GM23338 (cell line): ENCODE data around the gene PXYLP1. TPM values are rescaled to one million over a fixed set of nuclear protein-coding genes. Genes with fewer than 3 reads are reported as not detected.

ENCODE experiments used
- ATAC-seq: fragments of 200-7000 bp; cut with Tn5 transposase; 3 replicates; pipeline ENCODE4 v1.9.1; 2020
- DNase-seq: peaks from one replicate; pipeline ENCODE4 v3.0.0-alpha.2; 2015; ENCODE audit warnings: low spot score
- H2AFZ ChIP-seq: fragments of 200-600 bp; sonication (generic); 2 replicates; pipeline ENCODE4 v1.8.0; 2016; ENCODE audit warnings: antibody characterized with exemption, mild to moderate bottlenecking, moderate library complexity
- H3F3A ChIP-seq: fragments of 200-600 bp; sonication (generic); replicated peaks from 2 replicates; pipeline ENCODE4 v1.8.0; 2017; ENCODE audit warnings: antibody characterized with exemption, mixed run types, low read depth
- H3K27ac ChIP-seq: fragments of 200-600 bp; sonication (generic); 2 replicates; pipeline ENCODE4 v1.6.1; 2016; ENCODE audit warnings: low read depth
- H3K27me3 ChIP-seq: fragments of 200-600 bp; sonication (generic); 2 replicates; pipeline ENCODE4 v1.8.0; 2016; ENCODE audit warnings: mild to moderate bottlenecking, mixed run types, moderate library complexity; ENCODE audit not compliant: insufficient read depth
- H3K36me3 ChIP-seq: fragments of 200-600 bp; sonication (generic); 2 replicates; pipeline ENCODE4 v1.8.0; 2016; ENCODE audit warnings: mild to moderate bottlenecking; ENCODE audit not compliant: insufficient read depth
- H3K4me1 ChIP-seq: fragments of 200-600 bp; sonication (generic); 2 replicates; pipeline ENCODE4 v1.8.0; 2016; ENCODE audit warnings: mild to moderate bottlenecking, moderate library complexity; ENCODE audit not compliant: insufficient read depth
- H3K4me2 ChIP-seq: fragments of 200-600 bp; sonication (generic); 2 replicates; pipeline ENCODE4 v1.7.1; 2017; ENCODE audit warnings: mixed run types
- H3K4me3 ChIP-seq: fragments of 200-600 bp; sonication (generic); 2 replicates; pipeline ENCODE4 v1.6.1; 2016; ENCODE audit warnings: mixed run types
- H3K79me2 ChIP-seq: fragments of 200-600 bp; sonication (generic); replicated peaks from 2 replicates; pipeline ENCODE4 v1.8.0; 2017; ENCODE audit warnings: mild to moderate bottlenecking; ENCODE audit not compliant: insufficient read depth
- H3K9me2 ChIP-seq: fragments of 200-600 bp; sonication (generic); 2 replicates; pipeline ENCODE4 v1.8.0; 2017; ENCODE audit not compliant: insufficient read depth
- H4K20me1 ChIP-seq: fragments of 200-600 bp; sonication (generic); replicated peaks from 2 replicates; pipeline ENCODE4 v1.8.0; 2017; ENCODE audit warnings: mild to moderate bottlenecking; ENCODE audit not compliant: insufficient read depth
- H3K27ac Mint-ChIP-seq: 2 replicates; pipeline ENCODE4 v1.8.0; 2020; ENCODE audit warnings: inconsistent platforms, mild to moderate bottlenecking, moderate library complexity, mixed read lengths
- H3K27me3 Mint-ChIP-seq: 3 replicates; pipeline ENCODE4 v1.8.0; 2022; ENCODE audit warnings: low read depth, mild to moderate bottlenecking, moderate library complexity, mixed read lengths, inconsistent platforms; ENCODE audit not compliant: insufficient read depth, poor library complexity
- H3K36me3 Mint-ChIP-seq: 3 replicates; pipeline ENCODE4 v1.8.0; 2021; ENCODE audit warnings: low read depth, mild to moderate bottlenecking, inconsistent platforms, moderate library complexity, mixed read lengths
- H3K4me1 Mint-ChIP-seq: 3 replicates; pipeline ENCODE4 v1.8.0; 2020; ENCODE audit warnings: mild to moderate bottlenecking, inconsistent platforms, mixed read lengths
- H3K4me3 Mint-ChIP-seq: 3 replicates; pipeline ENCODE4 v1.8.0; 2021; ENCODE audit warnings: moderate library complexity, mild to moderate bottlenecking, inconsistent platforms, mixed read lengths
- H3K9me3 Mint-ChIP-seq: 3 replicates; pipeline ENCODE4 v1.8.0; 2020; ENCODE audit warnings: moderate library complexity, mild to moderate bottlenecking, inconsistent platforms, mixed read lengths
- CREB1 ChIP-seq: fragments of 250-450 bp; sonication (Bioruptor Pico); IDR thresholded peaks from 2 replicates; pipeline ENCODE4 v1.5.0; 2020; ENCODE audit warnings: low read depth, mild to moderate bottlenecking, moderate library complexity
- CTCF ChIP-seq, 2 experiments: fragments of 200-600 bp in 1 of 2; sonication (generic) in 1 of 2; conservative IDR thresholded peaks; 2 replicates each; pipeline versions ENCODE4 v1.5.1 to v1.6.1; 2016 to 2017; ENCODE audit warnings: antibody characterized with exemption in 2 of 2, low read depth in 2 of 2, mild to moderate bottlenecking in 2 of 2, moderate library complexity in 1 of 2
- EZH2 ChIP-seq: fragments of 200-600 bp; sonication (generic); IDR thresholded peaks from one replicate; pipeline ENCODE4 v1.8.0; 2017; ENCODE audit warnings: antibody characterized with exemption, mild to moderate bottlenecking, low read depth; ENCODE audit not compliant: unreplicated experiment
- NANOG ChIP-seq: IDR thresholded peaks from 2 replicates; pipeline ENCODE4 v1.6.1; 2016; ENCODE audit warnings: antibody characterized with exemption, borderline replicate concordance
- POLR2AphosphoS5 ChIP-seq: IDR thresholded peaks from 2 replicates; pipeline ENCODE4 v1.6.1; 2016; ENCODE audit warnings: antibody characterized with exemption, low read depth
- ZNF331 ChIP-seq: fragments of 250-450 bp; sonication (Bioruptor Pico); IDR thresholded peaks from 2 replicates; pipeline ENCODE4 v1.5.0; 2020; ENCODE audit warnings: low read depth, mild to moderate bottlenecking, moderate library complexity
- polyA plus RNA-seq: library from polyadenylated mRNA; unstranded; fragments of >200 nt; fragmentation: Nextera tagmentation; extraction: Ambion mirVana; gene quantifications from 2 replicates; pipeline ENCODE4 v1.2.1, GENCODE V29; 2016
- total RNA-seq: library from RNA; depleted of rRNA; stranded (reverse); fragments of >200 nt; shearing (Covaris generic); gene quantifications from 2 replicates; pipeline ENCODE4 v1.2.3, GENCODE V29; 2014
- TF ChIP-seq, protein P1 (sequence below): fragments of 250-450 bp; sonication (Bioruptor Pico); IDR thresholded peaks from 2 replicates; pipeline ENCODE4 v1.5.0; 2020; ENCODE audit warnings: mild to moderate bottlenecking, moderate library complexity

Gene PXYLP1
- total and polyA plus RNA-seq, 2 experiments from 2014 or later: 8.9 to 20.1 TPM

DNA sequence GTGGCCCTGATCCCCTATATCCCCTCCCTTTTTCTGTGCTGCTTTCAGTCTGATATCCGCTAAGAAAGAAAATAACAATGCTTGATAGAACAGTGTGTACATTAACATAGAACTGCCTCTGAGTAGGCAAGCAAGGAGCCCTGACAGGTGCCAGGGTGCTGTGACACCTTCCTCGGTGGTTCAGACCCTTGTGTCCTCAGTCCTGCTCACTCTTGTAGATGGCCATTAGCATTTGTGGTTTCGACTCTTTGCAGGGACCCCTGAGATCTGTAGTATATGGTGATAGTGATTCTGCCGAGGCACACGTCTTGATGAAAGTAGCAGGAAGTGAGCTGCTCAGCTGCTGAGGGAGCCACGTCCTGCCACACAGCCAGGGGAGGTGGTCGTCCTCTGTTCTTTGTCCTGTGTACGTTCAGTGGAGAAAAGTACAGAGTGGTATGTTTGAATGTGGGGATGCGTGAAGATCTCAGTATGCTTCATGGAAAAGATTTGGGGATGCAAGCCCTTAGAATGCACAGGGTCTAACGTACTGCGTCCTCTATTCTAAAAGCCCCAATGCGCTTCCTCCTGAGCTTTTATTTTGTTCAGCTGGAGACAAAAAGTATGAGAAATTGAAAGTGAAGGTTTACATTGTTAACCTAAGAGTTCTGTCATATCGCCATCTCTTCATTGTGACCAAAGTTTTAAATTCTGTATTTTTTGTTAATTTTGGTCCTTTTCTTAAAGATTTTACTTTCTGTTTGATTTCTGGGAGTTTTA, 35.4 kb downstream of the PXYLP1 start (continued):
- TF ChIP-seq, protein P1, sequence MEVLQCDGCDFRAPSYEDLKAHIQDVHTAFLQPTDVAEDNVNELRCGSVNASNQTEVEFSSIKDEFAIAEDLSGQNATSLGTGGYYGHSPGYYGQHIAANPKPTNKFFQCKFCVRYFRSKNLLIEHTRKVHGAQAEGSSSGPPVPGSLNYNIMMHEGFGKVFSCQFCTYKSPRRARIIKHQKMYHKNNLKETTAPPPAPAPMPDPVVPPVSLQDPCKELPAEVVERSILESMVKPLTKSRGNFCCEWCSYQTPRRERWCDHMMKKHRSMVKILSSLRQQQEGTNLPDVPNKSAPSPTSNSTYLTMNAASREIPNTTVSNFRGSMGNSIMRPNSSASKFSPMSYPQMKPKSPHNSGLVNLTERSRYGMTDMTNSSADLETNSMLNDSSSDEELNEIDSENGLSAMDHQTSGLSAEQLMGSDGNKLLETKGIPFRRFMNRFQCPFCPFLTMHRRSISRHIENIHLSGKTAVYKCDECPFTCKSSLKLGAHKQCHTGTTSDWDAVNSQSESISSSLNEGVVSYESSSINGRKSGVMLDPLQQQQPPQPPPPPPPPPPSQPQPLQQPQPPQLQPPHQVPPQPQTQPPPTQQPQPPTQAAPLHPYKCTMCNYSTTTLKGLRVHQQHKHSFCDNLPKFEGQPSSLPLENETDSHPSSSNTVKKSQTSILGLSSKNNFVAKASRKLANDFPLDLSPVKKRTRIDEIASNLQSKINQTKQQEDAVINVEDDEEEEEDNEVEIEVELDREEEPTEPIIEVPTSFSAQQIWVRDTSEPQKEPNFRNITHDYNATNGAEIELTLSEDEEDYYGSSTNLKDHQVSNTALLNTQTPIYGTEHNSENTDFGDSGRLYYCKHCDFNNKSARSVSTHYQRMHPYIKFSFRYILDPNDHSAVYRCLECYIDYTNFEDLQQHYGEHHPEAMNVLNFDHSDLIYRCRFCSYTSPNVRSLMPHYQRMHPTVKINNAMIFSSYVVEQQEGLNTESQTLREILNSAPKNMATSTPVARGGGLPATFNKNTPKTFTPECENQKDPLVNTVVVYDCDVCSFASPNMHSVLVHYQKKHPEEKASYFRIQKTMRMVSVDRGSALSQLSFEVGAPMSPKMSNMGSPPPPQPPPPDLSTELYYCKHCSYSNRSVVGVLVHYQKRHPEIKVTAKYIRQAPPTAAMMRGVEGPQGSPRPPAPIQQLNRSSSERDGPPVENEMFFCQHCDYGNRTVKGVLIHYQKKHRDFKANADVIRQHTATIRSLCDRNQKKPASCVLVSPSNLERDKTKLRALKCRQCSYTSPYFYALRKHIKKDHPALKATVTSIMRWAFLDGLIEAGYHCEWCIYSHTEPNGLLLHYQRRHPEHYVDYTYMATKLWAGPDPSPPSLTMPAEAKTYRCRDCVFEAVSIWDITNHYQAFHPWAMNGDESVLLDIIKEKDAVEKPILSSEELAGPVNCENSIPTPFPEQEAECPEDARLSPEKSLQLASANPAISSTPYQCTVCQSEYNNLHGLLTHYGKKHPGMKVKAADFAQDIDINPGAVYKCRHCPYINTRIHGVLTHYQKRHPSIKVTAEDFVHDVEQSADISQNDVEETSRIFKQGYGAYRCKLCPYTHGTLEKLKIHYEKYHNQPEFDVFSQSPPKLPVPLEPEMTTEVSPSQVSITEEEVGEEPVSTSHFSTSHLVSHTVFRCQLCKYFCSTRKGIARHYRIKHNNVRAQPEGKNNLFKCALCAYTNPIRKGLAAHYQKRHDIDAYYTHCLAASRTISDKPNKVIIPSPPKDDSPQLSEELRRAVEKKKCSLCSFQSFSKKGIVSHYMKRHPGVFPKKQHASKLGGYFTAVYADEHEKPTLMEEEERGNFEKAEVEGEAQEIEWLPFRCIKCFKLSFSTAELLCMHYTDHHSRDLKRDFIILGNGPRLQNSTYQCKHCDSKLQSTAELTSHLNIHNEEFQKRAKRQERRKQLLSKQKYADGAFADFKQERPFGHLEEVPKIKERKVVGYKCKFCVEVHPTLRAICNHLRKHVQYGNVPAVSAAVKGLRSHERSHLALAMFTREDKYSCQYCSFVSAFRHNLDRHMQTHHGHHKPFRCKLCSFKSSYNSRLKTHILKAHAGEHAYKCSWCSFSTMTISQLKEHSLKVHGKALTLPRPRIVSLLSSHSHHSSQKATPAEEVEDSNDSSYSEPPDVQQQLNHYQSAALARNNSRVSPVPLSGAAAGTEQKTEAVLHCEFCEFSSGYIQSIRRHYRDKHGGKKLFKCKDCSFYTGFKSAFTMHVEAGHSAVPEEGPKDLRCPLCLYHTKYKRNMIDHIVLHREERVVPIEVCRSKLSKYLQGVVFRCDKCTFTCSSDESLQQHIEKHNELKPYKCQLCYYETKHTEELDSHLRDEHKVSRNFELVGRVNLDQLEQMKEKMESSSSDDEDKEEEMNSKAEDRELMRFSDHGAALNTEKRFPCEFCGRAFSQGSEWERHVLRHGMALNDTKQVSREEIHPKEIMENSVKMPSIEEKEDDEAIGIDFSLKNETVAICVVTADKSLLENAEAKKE: no peak
- TF ChIP-seq CREB1 (CRISPR knock-in tag): no peak

DNA sequence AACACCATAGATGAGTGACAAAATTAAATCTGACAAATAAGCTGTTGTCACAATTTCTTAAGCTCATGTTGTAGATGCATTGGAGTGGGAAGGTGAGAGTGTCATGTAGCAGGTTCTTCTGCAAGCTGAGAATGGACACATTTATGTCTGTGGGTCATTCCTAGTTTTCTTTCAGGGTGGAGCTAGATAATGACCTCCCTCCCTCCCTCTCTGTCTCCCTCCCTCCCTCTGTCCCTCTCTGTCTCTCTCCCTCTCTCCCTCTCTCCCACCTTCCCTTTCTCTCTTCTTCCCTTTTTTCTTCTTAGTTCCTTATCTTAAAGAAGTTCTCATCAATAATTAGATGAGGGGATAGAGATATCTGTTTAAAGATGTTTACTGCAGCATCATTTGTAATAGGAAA, 36.0 kb downstream of the PXYLP1 start:
- DNase-seq (no peak), ATAC-seq (no peak)
- no peaks in the 10 kb centered on the region for H3K27me3 ChIP-seq
- no peak overlapping the region for H3K27ac ChIP-seq
- Mint-ChIP-seq H3K27me3 (peaks cover 5% of the 10 kb centered on the region), H3K36me3 (no peaks in the 10 kb centered on the region; the same call in 2 of the 3 replicates), H3K27ac (no peak overlapping the region), H3K4me3 (no peak overlapping the region), H3K4me1 (peaks cover 4% of the 10 kb centered on the region; the same call in 2 of the 3 replicates), H3K9me3 (no peaks in the 10 kb centered on the region)
- H3F3A ChIP-seq: no peaks in the 10 kb centered on the region
- H4K20me1 ChIP-seq: no peaks in the 10 kb centered on the region; the same call in none of the 2 replicates
- no peak overlapping the region for H3K4me3 ChIP-seq
- H3K79me2 ChIP-seq: no peaks in the 10 kb centered on the region
- H2AFZ ChIP-seq: no peak overlapping the region
- no peaks in the 10 kb centered on the region for H3K36me3 ChIP-seq
- H3K4me1 ChIP-seq: no peaks in the 10 kb centered on the region
- no peaks in the 10 kb centered on the region for H3K9me2 ChIP-seq
- H3K4me2 ChIP-seq: no peak overlapping the region
- TF ChIP-seq CREB1 (CRISPR knock-in tag) (no peak), EZH2 (no peak), NANOG (no peak), ZNF331 (CRISPR knock-in tag) (no peak), POLR2AphosphoS5 (no peak), CTCF (conservative IDR thresholded peaks at IDR 0.05; ENCODE audit: low read depth in 2 of 2) (no peak)
